GM23338 (cell line): ENCODE measurements around the gene CHMP3. TPM values are rescaled to one million over a fixed set of nuclear protein-coding genes. Genes with fewer than 3 reads are reported as not detected.

ENCODE experiments used
- ATAC-seq: fragments of 200-7000 bp; cut with Tn5 transposase; 3 replicates; pipeline ENCODE4 v1.9.1; 2020
- DNase-seq: peaks from one replicate; pipeline ENCODE4 v3.0.0-alpha.2; 2015; ENCODE audit warnings: low spot score
- H2AFZ ChIP-seq: fragments of 200-600 bp; sonication (generic); 2 replicates; pipeline ENCODE4 v1.8.0; 2016; ENCODE audit warnings: antibody characterized with exemption, mild to moderate bottlenecking, moderate library complexity
- H3F3A ChIP-seq: fragments of 200-600 bp; sonication (generic); replicated peaks from 2 replicates; pipeline ENCODE4 v1.8.0; 2017; ENCODE audit warnings: antibody characterized with exemption, mixed run types, low read depth
- H3K27ac ChIP-seq: fragments of 200-600 bp; sonication (generic); 2 replicates; pipeline ENCODE4 v1.6.1; 2016; ENCODE audit warnings: low read depth
- H3K27me3 ChIP-seq: fragments of 200-600 bp; sonication (generic); 2 replicates; pipeline ENCODE4 v1.8.0; 2016; ENCODE audit warnings: mild to moderate bottlenecking, mixed run types, moderate library complexity; ENCODE audit not compliant: insufficient read depth
- H3K36me3 ChIP-seq: fragments of 200-600 bp; sonication (generic); 2 replicates; pipeline ENCODE4 v1.8.0; 2016; ENCODE audit warnings: mild to moderate bottlenecking; ENCODE audit not compliant: insufficient read depth
- H3K4me1 ChIP-seq: fragments of 200-600 bp; sonication (generic); 2 replicates; pipeline ENCODE4 v1.8.0; 2016; ENCODE audit warnings: mild to moderate bottlenecking, moderate library complexity; ENCODE audit not compliant: insufficient read depth
- H3K4me2 ChIP-seq: fragments of 200-600 bp; sonication (generic); 2 replicates; pipeline ENCODE4 v1.7.1; 2017; ENCODE audit warnings: mixed run types
- H3K4me3 ChIP-seq: fragments of 200-600 bp; sonication (generic); 2 replicates; pipeline ENCODE4 v1.6.1; 2016; ENCODE audit warnings: mixed run types
- H3K79me2 ChIP-seq: fragments of 200-600 bp; sonication (generic); replicated peaks from 2 replicates; pipeline ENCODE4 v1.8.0; 2017; ENCODE audit warnings: mild to moderate bottlenecking; ENCODE audit not compliant: insufficient read depth
- H3K9me2 ChIP-seq: fragments of 200-600 bp; sonication (generic); 2 replicates; pipeline ENCODE4 v1.8.0; 2017; ENCODE audit not compliant: insufficient read depth
- H4K20me1 ChIP-seq: fragments of 200-600 bp; sonication (generic); replicated peaks from 2 replicates; pipeline ENCODE4 v1.8.0; 2017; ENCODE audit warnings: mild to moderate bottlenecking; ENCODE audit not compliant: insufficient read depth
- H3K27ac Mint-ChIP-seq: 2 replicates; pipeline ENCODE4 v1.8.0; 2020; ENCODE audit warnings: inconsistent platforms, mild to moderate bottlenecking, moderate library complexity, mixed read lengths
- H3K27me3 Mint-ChIP-seq: 3 replicates; pipeline ENCODE4 v1.8.0; 2022; ENCODE audit warnings: low read depth, mild to moderate bottlenecking, moderate library complexity, mixed read lengths, inconsistent platforms; ENCODE audit not compliant: insufficient read depth, poor library complexity
- H3K36me3 Mint-ChIP-seq: 3 replicates; pipeline ENCODE4 v1.8.0; 2021; ENCODE audit warnings: low read depth, mild to moderate bottlenecking, inconsistent platforms, moderate library complexity, mixed read lengths
- H3K4me1 Mint-ChIP-seq: 3 replicates; pipeline ENCODE4 v1.8.0; 2020; ENCODE audit warnings: mild to moderate bottlenecking, inconsistent platforms, mixed read lengths
- H3K4me3 Mint-ChIP-seq: 3 replicates; pipeline ENCODE4 v1.8.0; 2021; ENCODE audit warnings: moderate library complexity, mild to moderate bottlenecking, inconsistent platforms, mixed read lengths
- H3K9me3 Mint-ChIP-seq: 3 replicates; pipeline ENCODE4 v1.8.0; 2020; ENCODE audit warnings: moderate library complexity, mild to moderate bottlenecking, inconsistent platforms, mixed read lengths
- CREB1 ChIP-seq: fragments of 250-450 bp; sonication (Bioruptor Pico); IDR thresholded peaks from 2 replicates; pipeline ENCODE4 v1.5.0; 2020; ENCODE audit warnings: low read depth, mild to moderate bottlenecking, moderate library complexity
- CTCF ChIP-seq, 2 experiments: fragments of 200-600 bp in 1 of 2; sonication (generic) in 1 of 2; conservative IDR thresholded peaks; 2 replicates each; pipeline versions ENCODE4 v1.5.1 to v1.6.1; 2016 to 2017; ENCODE audit warnings: antibody characterized with exemption in 2 of 2, low read depth in 2 of 2, mild to moderate bottlenecking in 2 of 2, moderate library complexity in 1 of 2
- ETS1 ChIP-seq: IDR thresholded peaks from 2 replicates; pipeline ENCODE4 v1.6.1; 2016; ENCODE audit warnings: antibody characterized with exemption
- EZH2 ChIP-seq: fragments of 200-600 bp; sonication (generic); IDR thresholded peaks from one replicate; pipeline ENCODE4 v1.8.0; 2017; ENCODE audit warnings: antibody characterized with exemption, mild to moderate bottlenecking, low read depth; ENCODE audit not compliant: unreplicated experiment
- EZH2phosphoT487 ChIP-seq: fragments of 200-600 bp; sonication (generic); IDR thresholded peaks from one replicate; pipeline ENCODE4 v1.8.1; 2018; ENCODE audit warnings: antibody characterized with exemption; ENCODE audit not compliant: unreplicated experiment
- JUNB ChIP-seq: IDR thresholded peaks from one replicate; pipeline ENCODE4 v1.6.1; 2016; ENCODE audit warnings: antibody characterized with exemption; ENCODE audit not compliant: unreplicated experiment
- NANOG ChIP-seq: IDR thresholded peaks from 2 replicates; pipeline ENCODE4 v1.6.1; 2016; ENCODE audit warnings: antibody characterized with exemption, borderline replicate concordance
- POLR2AphosphoS5 ChIP-seq: IDR thresholded peaks from 2 replicates; pipeline ENCODE4 v1.6.1; 2016; ENCODE audit warnings: antibody characterized with exemption, low read depth
- REST ChIP-seq: IDR thresholded peaks from one replicate; pipeline ENCODE4 v1.6.1; 2018; ENCODE audit warnings: antibody characterized with exemption; ENCODE audit not compliant: unreplicated experiment
- STAT1 ChIP-seq: IDR thresholded peaks from one replicate; pipeline ENCODE4 v1.6.1; 2016; ENCODE audit warnings: antibody characterized with exemption; ENCODE audit not compliant: unreplicated experiment
- ZNF114 ChIP-seq: fragments of 250-450 bp; sonication (Bioruptor Pico); IDR thresholded peaks from 2 replicates; pipeline ENCODE4 v1.5.0; 2020; ENCODE audit warnings: mild to moderate bottlenecking, moderate library complexity
- ZNF331 ChIP-seq: fragments of 250-450 bp; sonication (Bioruptor Pico); IDR thresholded peaks from 2 replicates; pipeline ENCODE4 v1.5.0; 2020; ENCODE audit warnings: low read depth, mild to moderate bottlenecking, moderate library complexity
- ZNF462 ChIP-seq: fragments of 250-450 bp; sonication (Bioruptor Pico); IDR thresholded peaks from 2 replicates; pipeline ENCODE4 v1.5.0; 2020; ENCODE audit warnings: mild to moderate bottlenecking, moderate library complexity
- polyA plus RNA-seq: library from polyadenylated mRNA; unstranded; fragments of >200 nt; fragmentation: Nextera tagmentation; extraction: Ambion mirVana; gene quantifications from 2 replicates; pipeline ENCODE4 v1.2.1, GENCODE V29; 2016
- total RNA-seq: library from RNA; depleted of rRNA; stranded (reverse); fragments of >200 nt; shearing (Covaris generic); gene quantifications from 2 replicates; pipeline ENCODE4 v1.2.3, GENCODE V29; 2014

The CHMP3 gene
- total and polyA plus RNA-seq, 2 experiments from 2014 or later = 15.5 to 15.6 TPM

GRCh38 chr2:86488561-86489250 is 74.5 kb downstream of the CHMP3 start:
- no peak overlapping the region for H3K4me3 Mint-ChIP-seq
- DNase-seq (no peak), ATAC-seq (no peak)
- H3K27me3 Mint-ChIP-seq = no peaks in the 10 kb centered on the region
- Histone ChIP-seq H3K4me2 (no peak overlapping the region), H3K27ac (no peak overlapping the region), H3K4me3 (no peak overlapping the region), H3F3A (no peaks in the 10 kb centered on the region), H3K27me3 (no peaks in the 10 kb centered on the region), H3K9me2 (no peaks in the 10 kb centered on the region), H3K36me3 (peaks cover 17% of the 10 kb centered on the region; the same call in 1 of the 2 replicates), H2AFZ (no peak overlapping the region), H4K20me1 (peaks cover under 1% of the 10 kb centered on the region; the same call in 1 of the 2 replicates), H3K79me2 (no peaks in the 10 kb centered on the region), H3K4me1 (no peaks in the 10 kb centered on the region)
- H3K27ac Mint-ChIP-seq = no peak overlapping the region
- TF ChIP-seq STAT1 (no peak), ETS1 (no peak), CTCF (conservative IDR thresholded peaks at IDR 0.05; ENCODE audit: low read depth in 2 of 2) (no peak), ZNF114 (CRISPR knock-in tag) (no peak), JUNB (no peak), EZH2phosphoT487 (no peak), ZNF462 (CRISPR knock-in tag) (no peak), EZH2 (no peak), CREB1 (no peak), POLR2AphosphoS5 (no peak), ZNF331 (CRISPR knock-in tag) (no peak), NANOG (no peak), REST (no peak)
- H3K9me3 Mint-ChIP-seq = no peaks in the 10 kb centered on the region
- no peaks in the 10 kb centered on the region for H3K4me1 Mint-ChIP-seq
- H3K36me3 Mint-ChIP-seq = peaks cover 68% of the 10 kb centered on the region
